Activated B cell treated with CpG ODN at 0.5 μM for 24 hours (primary cell): ENCODE data around the gene AGBL4. TPM values are rescaled to one million over a fixed set of nuclear protein-coding genes. Genes with fewer than 3 reads are reported as not detected.

ENCODE experiments used
- ATAC-seq: fragments of 200-7000 bp; cut with Tn5 transposase; one replicate; pipeline ENCODE4 v1.10.0; 2021; ENCODE audit warnings: low read depth, mild to moderate bottlenecking, moderate library complexity
- CTCF ChIA-PET: fragments of 350-600 bp; sonication (Branson Sonifier 250); formaldehyde crosslinking; loops from one replicate; lab custom pipeline; 2021; ENCODE audit warnings: antibody characterized with exemption; lab: Charles Lee
- POLR2A ChIA-PET: fragments of 350-600 bp; sonication (Branson Sonifier 250); formaldehyde crosslinking; loops from one replicate; lab custom pipeline; 2021; ENCODE audit warnings: antibody characterized with exemption; lab: Charles Lee
- DNase-seq: peaks from one replicate; pipeline ENCODE4 v3.0.0; 2022
- H3K27ac Mint-ChIP-seq: one replicate; pipeline ENCODE4 v1.8.0; 2020; ENCODE audit warnings: mixed read lengths
- H3K27me3 Mint-ChIP-seq: one replicate; pipeline ENCODE4 v1.8.0; 2021; ENCODE audit warnings: mixed read lengths
- H3K36me3 Mint-ChIP-seq: one replicate; pipeline ENCODE4 v1.8.0; 2021; ENCODE audit warnings: low read depth, mixed read lengths
- H3K4me1 Mint-ChIP-seq: one replicate; pipeline ENCODE4 v1.8.0; 2021; ENCODE audit warnings: mixed read lengths
- H3K4me3 Mint-ChIP-seq: one replicate; pipeline ENCODE4 v1.8.0; 2020; ENCODE audit warnings: mild to moderate bottlenecking, mixed read lengths
- H3K9me3 Mint-ChIP-seq: one replicate; pipeline ENCODE4 v1.8.0; 2020; ENCODE audit warnings: mixed read lengths
- intact Hi-C: fragments of 100-400 bp; cut with micrococcal nuclease; formaldehyde crosslinking; loops from one replicate; pipeline ENCODE4 v1.15.1; 2024
- total RNA-seq: library from RNA; stranded (reverse); gene quantifications from 2 replicates; pipeline ENCODE4 v1.2.3, GENCODE V29; 2022
- TF ChIP-seq, protein P1 (sequence below): fragments of 200-600 bp; IDR thresholded peaks from one replicate; pipeline ENCODE4 v1.8.0; 2022; ENCODE audit warnings: antibody characterized with exemption, mild to moderate bottlenecking

AGBL4 gene
- total RNA-seq, 1 donor from 2014 or later = 0.24 TPM

DNA sequence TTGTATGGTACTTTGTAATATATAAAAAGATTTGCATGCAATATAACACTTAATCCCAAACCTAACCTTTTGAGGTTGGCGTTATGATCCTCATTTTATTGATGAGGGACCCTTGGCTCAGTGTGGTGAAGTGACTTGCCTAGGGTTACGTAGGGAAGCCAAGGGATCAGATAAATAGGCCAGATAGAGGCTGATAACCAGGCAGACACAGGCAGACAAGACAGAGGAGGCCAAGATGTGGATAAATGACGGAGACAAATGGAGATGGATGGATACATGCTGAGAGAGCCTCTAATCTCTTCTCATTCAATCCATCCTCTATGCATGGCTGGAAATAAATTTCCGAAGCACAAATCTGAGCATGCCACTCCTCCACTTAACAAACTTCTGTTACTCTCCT is 1414.9 kb downstream of the AGBL4 start:
- H3K27ac Mint-ChIP-seq = no peak overlapping the region
- CTCF ChIA-PET = no interaction called here
- POLR2A ChIA-PET = no interaction called here
- intact Hi-C loops = no loop called here
- TF ChIP-seq, protein P1, sequence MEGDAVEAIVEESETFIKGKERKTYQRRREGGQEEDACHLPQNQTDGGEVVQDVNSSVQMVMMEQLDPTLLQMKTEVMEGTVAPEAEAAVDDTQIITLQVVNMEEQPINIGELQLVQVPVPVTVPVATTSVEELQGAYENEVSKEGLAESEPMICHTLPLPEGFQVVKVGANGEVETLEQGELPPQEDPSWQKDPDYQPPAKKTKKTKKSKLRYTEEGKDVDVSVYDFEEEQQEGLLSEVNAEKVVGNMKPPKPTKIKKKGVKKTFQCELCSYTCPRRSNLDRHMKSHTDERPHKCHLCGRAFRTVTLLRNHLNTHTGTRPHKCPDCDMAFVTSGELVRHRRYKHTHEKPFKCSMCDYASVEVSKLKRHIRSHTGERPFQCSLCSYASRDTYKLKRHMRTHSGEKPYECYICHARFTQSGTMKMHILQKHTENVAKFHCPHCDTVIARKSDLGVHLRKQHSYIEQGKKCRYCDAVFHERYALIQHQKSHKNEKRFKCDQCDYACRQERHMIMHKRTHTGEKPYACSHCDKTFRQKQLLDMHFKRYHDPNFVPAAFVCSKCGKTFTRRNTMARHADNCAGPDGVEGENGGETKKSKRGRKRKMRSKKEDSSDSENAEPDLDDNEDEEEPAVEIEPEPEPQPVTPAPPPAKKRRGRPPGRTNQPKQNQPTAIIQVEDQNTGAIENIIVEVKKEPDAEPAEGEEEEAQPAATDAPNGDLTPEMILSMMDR = no peak
- DNase-seq = no peak
- no peaks in the 10 kb centered on the region for H3K27me3 Mint-ChIP-seq
- H3K9me3 Mint-ChIP-seq = no peaks in the 10 kb centered on the region
- no peak overlapping the region for H3K4me3 Mint-ChIP-seq
- H3K36me3 Mint-ChIP-seq = no peaks in the 10 kb centered on the region
- no peak for ATAC-seq
- no peaks in the 10 kb centered on the region for H3K4me1 Mint-ChIP-seq

GRCh38 chr1:48603222-48603621 is 1420.5 kb downstream of the AGBL4 start:
- DNase-seq = no peak
- Mint-ChIP-seq H3K9me3 (no peaks in the 10 kb centered on the region), H3K4me3 (no peak overlapping the region), H3K27me3 (no peaks in the 10 kb centered on the region), H3K36me3 (no peaks in the 10 kb centered on the region), H3K27ac (no peak overlapping the region), H3K4me1 (no peaks in the 10 kb centered on the region)
- ChIA-PET POLR2A (no interaction called here), CTCF (no interaction called here)
- intact Hi-C loops = no loop called here
- TF ChIP-seq, protein P1 = no peak
- no peak for ATAC-seq

GRCh38 chr1:48602349-48602748 is 1421.4 kb downstream of the AGBL4 start:
- POLR2A ChIA-PET = no interaction called here
- H3K27me3 Mint-ChIP-seq = no peaks in the 10 kb centered on the region

GRCh38 chr1:48600182-48600581 is 1423.6 kb downstream of the AGBL4 start:
- no peaks in the 10 kb centered on the region for H3K36me3 Mint-ChIP-seq

More at GRCh38 chr1:48602349-48602748, 1421.4 kb downstream of the AGBL4 start:
- intact Hi-C loops = no loop called here
- no peaks in the 10 kb centered on the region for H3K9me3 Mint-ChIP-seq
- DNase-seq (no peak), ATAC-seq (no peak)
- H3K4me1 Mint-ChIP-seq = no peaks in the 10 kb centered on the region
- no peak overlapping the region for H3K4me3 Mint-ChIP-seq
- H3K36me3 Mint-ChIP-seq = no peaks in the 10 kb centered on the region
- TF ChIP-seq, protein P1 = no peak
- CTCF ChIA-PET = no interaction called here
- H3K27ac Mint-ChIP-seq = no peak overlapping the region

DNA sequence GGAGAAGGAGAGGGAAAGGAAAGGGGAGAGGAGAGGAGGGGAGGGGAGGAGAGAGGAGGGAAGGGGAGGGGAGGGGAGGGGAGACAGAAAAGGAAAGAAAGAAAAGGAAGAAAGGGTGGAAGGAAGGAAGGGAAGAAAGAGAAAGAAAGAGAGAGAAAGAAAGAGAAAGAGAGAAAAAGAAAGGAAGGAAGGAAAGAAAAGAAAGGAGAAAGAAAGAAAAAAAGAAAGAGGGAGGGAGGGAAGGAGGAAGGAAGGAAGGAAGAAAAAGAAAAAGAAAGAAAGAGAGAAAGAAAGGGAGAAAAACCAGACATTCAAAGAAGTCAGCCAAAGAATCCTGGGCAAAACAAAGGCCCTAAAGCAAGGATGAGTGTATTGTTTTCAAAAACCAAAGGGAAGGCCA is 1426.1 kb downstream of the AGBL4 start:
- H3K27me3 Mint-ChIP-seq = peaks cover 8% of the 10 kb centered on the region
- intact Hi-C loops = no loop called here
- POLR2A ChIA-PET = no interaction called here
- no peaks in the 10 kb centered on the region for H3K36me3 Mint-ChIP-seq
- no peak overlapping the region for H3K27ac Mint-ChIP-seq
- DNase-seq = no peak
- H3K9me3 Mint-ChIP-seq = no peaks in the 10 kb centered on the region
- no peaks in the 10 kb centered on the region for H3K4me1 Mint-ChIP-seq
- CTCF ChIA-PET = no interaction called here
- no peak overlapping the region for H3K4me3 Mint-ChIP-seq
- TF ChIP-seq, protein P1 = no peak
- no peak for ATAC-seq

More at GRCh38 chr1:48600182-48600581, 1423.6 kb downstream of the AGBL4 start:
- Mint-ChIP-seq H3K27me3 (peaks cover 6% of the 10 kb centered on the region), H3K9me3 (no peaks in the 10 kb centered on the region), H3K27ac (no peak overlapping the region), H3K4me1 (no peaks in the 10 kb centered on the region), H3K4me3 (no peak overlapping the region)
- ChIA-PET CTCF (no interaction called here), POLR2A (no interaction called here)
- DNase-seq (no peak), ATAC-seq (no peak)
- intact Hi-C loops = no loop called here
- TF ChIP-seq, protein P1 = no peak
